ENCODE measurements around the gene DOCK1. TPM values are rescaled to one million over a fixed set of nuclear protein-coding genes. Genes with fewer than 3 reads are reported as not detected.

DOCK1 gene
- total and polyA plus RNA-seq, 2 experiments from 2014 or later: 22.8 to 45.6 TPM

DNA sequence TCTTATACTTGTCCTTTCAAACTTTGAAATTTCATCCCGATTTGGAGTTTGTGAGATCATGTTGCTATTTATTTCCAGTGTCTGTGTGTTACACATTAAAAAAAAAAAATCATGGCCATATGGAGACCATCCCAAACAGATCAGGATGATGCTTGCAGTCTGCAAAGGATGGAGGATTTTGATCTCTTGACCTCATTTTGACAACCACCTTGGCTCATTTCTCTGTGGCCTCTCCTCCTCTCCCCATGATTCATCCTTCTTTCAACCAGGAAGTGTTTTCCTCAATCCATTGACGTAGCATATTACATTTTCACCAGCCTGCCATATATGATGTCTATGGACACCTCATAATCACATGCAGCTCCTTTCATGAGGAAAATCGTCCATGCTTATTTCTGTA, 360.1 kb downstream of the DOCK1 start:
- H3K4me3 ChIP-seq: no peak overlapping the region
- in situ Hi-C loops (cut with MboI): no loop called here
- no peaks in the 10 kb centered on the region for H3K9me2 ChIP-seq (ENCODE audit: insufficient read depth)
- H3K4me1 ChIP-seq (ENCODE audit: insufficient read depth): no peaks in the 10 kb centered on the region
- no peak overlapping the region for H3K4me2 ChIP-seq (ENCODE audit: unreplicated experiment)
- 61 to 68% methylated on average over 3 of the region's 3 CpGs for WGBS, 2 experiments (ENCODE audit: low coverage in 1 of 2, low lambda C conversion rate in 2 of 2, missing lambda C conversion rate in 2 of 2)
- no peaks in the 10 kb centered on the region for H3K36me3 ChIP-seq (ENCODE audit: low read depth)
- no peaks in the 10 kb centered on the region for H3K9me3 ChIP-seq (ENCODE audit: low read depth)
- TF ChIP-seq EZH2phosphoT487 (IDR thresholded peaks at IDR 0.05; ENCODE audit: insufficient read depth, low read depth) (no peak), EZH2 (IDR thresholded peaks at IDR 0.05; ENCODE audit: insufficient read depth, poor library complexity, severe bottlenecking) (no peak)
- no peak overlapping the region for H3K27ac ChIP-seq
- H4K20me1 ChIP-seq (ENCODE audit: insufficient read depth): no peaks in the 10 kb centered on the region
- no peaks in the 10 kb centered on the region for H3K27me3 ChIP-seq (replicated peaks; ENCODE audit: insufficient read depth)
- no peaks in the 10 kb centered on the region for H3F3A ChIP-seq (ENCODE audit: insufficient read depth)
- H3K9ac ChIP-seq: no peak overlapping the region
- H3K79me2 ChIP-seq (ENCODE audit: insufficient read depth): no peaks in the 10 kb centered on the region
- DNase-seq: no peak
- no peak overlapping the region for H2AFZ ChIP-seq

DNA sequence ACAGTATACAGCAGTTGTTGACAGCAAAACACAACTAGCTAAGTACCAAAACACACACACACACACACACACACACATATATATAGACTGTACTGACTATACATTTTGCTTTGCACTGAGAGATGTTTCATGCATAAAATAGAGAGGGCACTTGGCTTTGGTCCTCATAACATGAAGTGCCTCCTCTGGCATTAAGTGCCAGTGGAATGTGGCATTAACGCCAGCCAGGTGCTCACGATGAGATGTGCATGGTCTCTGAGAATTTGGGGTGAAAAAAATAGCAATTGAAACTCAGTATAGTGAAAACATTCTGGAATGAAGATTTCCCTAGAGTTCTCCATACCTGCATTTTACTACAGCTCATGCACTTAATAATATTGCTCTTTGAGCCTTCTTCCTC, 361.2 kb downstream of the DOCK1 start:
- in situ Hi-C loops (cut with MboI): no loop called here
- no peak overlapping the region for H3K4me3 ChIP-seq
- H3K9me3 ChIP-seq (ENCODE audit: low read depth): no peaks in the 10 kb centered on the region
- TF ChIP-seq EZH2phosphoT487 (IDR thresholded peaks at IDR 0.05; ENCODE audit: insufficient read depth, low read depth) (no peak), EZH2 (IDR thresholded peaks at IDR 0.05; ENCODE audit: insufficient read depth, poor library complexity, severe bottlenecking) (no peak)
- H3K27ac ChIP-seq: no peak overlapping the region
- no peaks in the 10 kb centered on the region for H3F3A ChIP-seq (ENCODE audit: insufficient read depth)
- H3K9ac ChIP-seq: no peak overlapping the region
- 100% methylated on average over 2 of the region's 2 CpGs for WGBS, 2 experiments (ENCODE audit: low coverage in 1 of 2, low lambda C conversion rate in 2 of 2, missing lambda C conversion rate in 2 of 2)
- H3K4me2 ChIP-seq (ENCODE audit: unreplicated experiment): no peak overlapping the region
- DNase-seq: no peak
- H2AFZ ChIP-seq: no peak overlapping the region
- no peaks in the 10 kb centered on the region for H3K36me3 ChIP-seq (ENCODE audit: low read depth)
- no peaks in the 10 kb centered on the region for H3K4me1 ChIP-seq (ENCODE audit: insufficient read depth)
- no peaks in the 10 kb centered on the region for H3K9me2 ChIP-seq (ENCODE audit: insufficient read depth)
- no peaks in the 10 kb centered on the region for H4K20me1 ChIP-seq (ENCODE audit: insufficient read depth)
- no peaks in the 10 kb centered on the region for H3K79me2 ChIP-seq (ENCODE audit: insufficient read depth)
- no peaks in the 10 kb centered on the region for H3K27me3 ChIP-seq (replicated peaks; ENCODE audit: insufficient read depth)

DNA sequence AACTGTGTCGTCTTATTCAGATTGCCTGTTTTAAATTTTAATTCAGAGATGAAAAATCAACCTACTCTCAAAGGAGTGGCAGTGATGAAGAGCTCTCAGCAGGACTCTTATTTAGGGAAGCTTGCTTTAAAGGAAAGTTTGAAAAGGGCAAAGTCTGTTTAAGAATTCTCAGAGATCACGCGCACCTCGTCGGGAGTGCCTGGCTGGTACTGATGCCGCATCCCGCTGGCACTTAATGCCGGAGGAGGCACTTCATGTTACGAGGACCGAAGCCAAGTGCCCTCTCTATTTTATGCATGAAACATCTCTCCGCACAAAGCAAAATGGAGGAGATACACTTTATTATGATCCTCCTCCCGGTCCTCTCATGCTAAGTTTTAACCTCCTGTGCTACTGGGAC, 362.2 kb downstream of the DOCK1 start:
- no peaks in the 10 kb centered on the region for H3K9me3 ChIP-seq (ENCODE audit: low read depth)
- no peak overlapping the region for H3K4me2 ChIP-seq (ENCODE audit: unreplicated experiment)
- in situ Hi-C loops (cut with MboI): no loop called here
- H3F3A ChIP-seq (ENCODE audit: insufficient read depth): no peaks in the 10 kb centered on the region
- H3K4me3 ChIP-seq: no peak overlapping the region
- H3K4me1 ChIP-seq (ENCODE audit: insufficient read depth): no peaks in the 10 kb centered on the region
- H2AFZ ChIP-seq: no peak overlapping the region
- H3K27me3 ChIP-seq (replicated peaks; ENCODE audit: insufficient read depth): no peaks in the 10 kb centered on the region
- no peaks in the 10 kb centered on the region for H4K20me1 ChIP-seq (ENCODE audit: insufficient read depth)
- WGBS, 2 experiments (ENCODE audit: low coverage in 1 of 2, low lambda C conversion rate in 2 of 2, missing lambda C conversion rate in 2 of 2): 96 to 97% methylated on average over 12 of the region's 12 CpGs
- H3K36me3 ChIP-seq (ENCODE audit: low read depth): no peaks in the 10 kb centered on the region
- H3K9ac ChIP-seq: no peak overlapping the region
- no peak for DNase-seq
- no peaks in the 10 kb centered on the region for H3K79me2 ChIP-seq (ENCODE audit: insufficient read depth)
- TF ChIP-seq EZH2 (IDR thresholded peaks at IDR 0.05; ENCODE audit: insufficient read depth, poor library complexity, severe bottlenecking) (no peak), EZH2phosphoT487 (IDR thresholded peaks at IDR 0.05; ENCODE audit: insufficient read depth, low read depth) (no peak)
- no peak overlapping the region for H3K27ac ChIP-seq
- H3K9me2 ChIP-seq (ENCODE audit: insufficient read depth): no peaks in the 10 kb centered on the region

DNA sequence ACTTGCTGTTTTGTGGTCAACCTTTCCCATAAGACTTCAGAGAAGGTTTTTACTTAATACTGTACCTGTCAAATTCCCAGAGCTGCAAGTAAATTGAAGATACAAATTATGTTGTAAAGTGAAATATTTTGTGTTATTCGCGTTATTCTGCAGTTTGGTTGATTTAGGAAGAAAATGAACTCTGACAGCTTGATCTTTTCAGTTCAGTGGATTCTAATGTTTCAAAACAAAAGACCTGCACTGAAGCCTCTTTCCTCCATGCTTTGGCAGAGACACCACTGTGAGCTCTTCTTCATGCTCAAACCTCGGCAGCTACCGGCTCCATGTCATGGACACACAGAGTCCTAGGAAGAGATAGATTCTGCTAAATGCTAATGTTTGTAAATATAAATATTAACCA, 366.8 kb downstream of the DOCK1 start:
- DNase-seq: no peak
- H4K20me1 ChIP-seq (ENCODE audit: insufficient read depth): no peaks in the 10 kb centered on the region
- H3K9me2 ChIP-seq (ENCODE audit: insufficient read depth): no peaks in the 10 kb centered on the region
- whole genome bisulfite sequencing, 2 experiments (ENCODE audit: low coverage in 1 of 2, low lambda C conversion rate in 2 of 2, missing lambda C conversion rate in 2 of 2): 98 to 99% methylated on average over 4 of the region's 4 CpGs
- TF ChIP-seq EZH2 (IDR thresholded peaks at IDR 0.05; ENCODE audit: insufficient read depth, poor library complexity, severe bottlenecking) (no peak), EZH2phosphoT487 (IDR thresholded peaks at IDR 0.05; ENCODE audit: insufficient read depth, low read depth) (no peak)
- H2AFZ ChIP-seq: no peak overlapping the region
- H3K4me3 ChIP-seq: no peak overlapping the region
- no peaks in the 10 kb centered on the region for H3K79me2 ChIP-seq (ENCODE audit: insufficient read depth)
- H3K36me3 ChIP-seq (ENCODE audit: low read depth): no peaks in the 10 kb centered on the region
- no peaks in the 10 kb centered on the region for H3F3A ChIP-seq (ENCODE audit: insufficient read depth)
- in situ Hi-C loops (cut with MboI): no loop called here
- H3K27me3 ChIP-seq (replicated peaks; ENCODE audit: insufficient read depth): no peaks in the 10 kb centered on the region
- no peaks in the 10 kb centered on the region for H3K9me3 ChIP-seq (ENCODE audit: low read depth)
- no peaks in the 10 kb centered on the region for H3K4me1 ChIP-seq (ENCODE audit: insufficient read depth)
- H3K9ac ChIP-seq: no peak overlapping the region
- H3K4me2 ChIP-seq (ENCODE audit: unreplicated experiment): no peak overlapping the region
- H3K27ac ChIP-seq: no peak overlapping the region

DNA sequence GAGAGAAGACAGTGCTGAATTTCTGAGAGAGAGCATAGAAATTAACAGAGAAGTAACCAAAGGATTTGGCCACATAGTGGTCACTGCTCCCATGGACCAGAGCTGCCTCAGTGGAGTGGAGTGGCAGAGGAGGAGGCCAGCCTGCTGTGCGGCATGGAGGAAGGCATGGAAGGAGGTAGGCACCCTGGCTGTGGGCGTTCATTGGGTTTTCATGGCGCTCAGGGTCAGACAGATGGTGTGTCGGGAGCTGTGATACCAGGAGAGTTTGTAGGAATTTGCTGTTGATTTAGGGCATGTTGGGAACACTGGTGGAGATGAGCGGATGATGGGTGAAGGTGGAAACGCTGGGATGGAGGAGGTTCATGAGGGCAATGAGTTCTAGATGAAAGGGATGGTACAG, 370.0 kb downstream of the DOCK1 start:
- Histone ChIP-seq H3K4me3 (no peak overlapping the region), H3K36me3 (ENCODE audit: low read depth) (no peaks in the 10 kb centered on the region), H4K20me1 (ENCODE audit: insufficient read depth) (no peaks in the 10 kb centered on the region), H3K9me3 (ENCODE audit: low read depth) (no peaks in the 10 kb centered on the region), H2AFZ (no peak overlapping the region), H3F3A (ENCODE audit: insufficient read depth) (no peaks in the 10 kb centered on the region), H3K27me3 (replicated peaks; ENCODE audit: insufficient read depth) (no peaks in the 10 kb centered on the region), H3K4me1 (ENCODE audit: insufficient read depth) (no peaks in the 10 kb centered on the region), H3K4me2 (ENCODE audit: unreplicated experiment) (no peak overlapping the region), H3K9ac (no peak overlapping the region), H3K27ac (no peak overlapping the region), H3K9me2 (ENCODE audit: insufficient read depth) (no peaks in the 10 kb centered on the region), H3K79me2 (ENCODE audit: insufficient read depth) (no peaks in the 10 kb centered on the region)
- no peak for TF ChIP-seq EZH2phosphoT487 (IDR thresholded peaks at IDR 0.05; ENCODE audit: insufficient read depth, low read depth)
- DNase-seq: no peak
- in situ Hi-C loops (cut with MboI): no loop called here
- WGBS, 2 experiments (ENCODE audit: low coverage in 1 of 2, low lambda C conversion rate in 2 of 2, missing lambda C conversion rate in 2 of 2): 98 to 100% methylated on average over 6 of the region's 6 CpGs
